ENCODE measurements around the gene ATP2A1. TPM values are rescaled to one million over a fixed set of nuclear protein-coding genes. Genes with fewer than 3 reads are reported as not detected.

Gene ATP2A1
- total and polyA plus RNA-seq, 12 donors, result 0.05 to 1.2 (median 0.88) TPM; not detected in 1

- no peak overlapping the region for H3K27ac ChIP-seq
- H3K4me3 ChIP-seq, result no peak overlapping the region
- H3K36me3 ChIP-seq (replicated peaks in 1 of 2), result peaks cover 0 to 50% of the 10 kb centered on the region in 2 donors
- no peaks in the 10 kb centered on the region for H3K27me3 ChIP-seq
- 90 to 95% (median 93%) methylated on average over 12 of the region's 12 CpGs for WGBS, 4 donors
- H3K4me1 ChIP-seq (replicated peaks in 1 of 2), result no peaks in the 10 kb centered on the region
- TF ChIP-seq POLR2A (IDR thresholded peaks at IDR 0.05), result no peak
- TF ChIP-seq CTCF (IDR thresholded peaks at IDR 0.05), result no peak
- DNase-seq, result no peak
- no peaks in the 10 kb centered on the region for H3K9me3 ChIP-seq (replicated peaks in 1 of 3)
- intact Hi-C loops (cut with DNase I), result no loop called here
Measured at GRCh38 chr16:28912558-28912957, 34.3 kb downstream of the ATP2A1 start.

GRCh38 chr16:28913946-28914724 is 35.8 kb downstream of the ATP2A1 start:
- intact Hi-C loops (cut with DNase I), result no loop called here
- H3K9me3 ChIP-seq (replicated peaks in 1 of 3), result no peaks in the 10 kb centered on the region
- H3K27ac ChIP-seq, result no peak overlapping the region
- TF ChIP-seq POLR2A (IDR thresholded peaks at IDR 0.05) (no peak), CTCF (IDR thresholded peaks at IDR 0.05) (no peak)
- no peaks in the 10 kb centered on the region for H3K4me1 ChIP-seq (replicated peaks in 1 of 2)
- H3K4me3 ChIP-seq, result no peak overlapping the region
- WGBS, 4 donors, result 94 to 95% (median 95%) methylated on average over 20 to 29 of the region's 29 CpGs
- no peaks in the 10 kb centered on the region for H3K27me3 ChIP-seq
- peaks cover 0 to 49% of the 10 kb centered on the region in 2 donors for H3K36me3 ChIP-seq (replicated peaks in 1 of 2)
- DNase-seq, result no peak

- no peaks in the 10 kb centered on the region for H3K4me1 ChIP-seq (replicated peaks in 1 of 2)
- H3K27me3 ChIP-seq, result no peaks in the 10 kb centered on the region
- H3K36me3 ChIP-seq (replicated peaks in 1 of 2), result peaks cover 0 to 54% of the 10 kb centered on the region in 2 donors
- TF ChIP-seq POLR2A (IDR thresholded peaks at IDR 0.05) (no peak), CTCF (IDR thresholded peaks at IDR 0.05) (no peak)
- H3K4me3 ChIP-seq, result no peak overlapping the region
- intact Hi-C loops (cut with DNase I), result no loop called here
- no peak overlapping the region for H3K27ac ChIP-seq
- DNase-seq, result no peak
- H3K9me3 ChIP-seq (replicated peaks in 1 of 3), result no peaks in the 10 kb centered on the region
Measured at GRCh38 chr16:28915181-28915580, 36.9 kb downstream of the ATP2A1 start.

GRCh38 chr16:28917095-28917494 is 38.8 kb downstream of the ATP2A1 start:
- H3K27me3 ChIP-seq, result no peaks in the 10 kb centered on the region
- peaks cover 0 to 49% of the 10 kb centered on the region in 2 donors for H3K36me3 ChIP-seq (replicated peaks in 1 of 2)
- intact Hi-C loops (cut with DNase I), result no loop called here
- H3K9me3 ChIP-seq (replicated peaks in 1 of 3), result no peaks in the 10 kb centered on the region
- no peak for DNase-seq
- TF ChIP-seq CTCF (IDR thresholded peaks at IDR 0.05) (no peak), POLR2A (IDR thresholded peaks at IDR 0.05) (no peak)
- H3K27ac ChIP-seq, result no peak overlapping the region
- no peak overlapping the region for H3K4me3 ChIP-seq
- 89 to 94% (median 91%) methylated on average over 7 of the region's 7 CpGs for WGBS, 4 donors
- no peaks in the 10 kb centered on the region for H3K4me1 ChIP-seq (replicated peaks in 1 of 2)

All from adrenal gland (tissue), 12 donors.